Activated CD4-positive, alpha-beta T cell treated with anti-CD3 and anti-CD28 coated beads, Interleukin-2, amount 50 U/mL, for 48 hours (primary cell): ENCODE data around the gene TBC1D5.
A peak's percentile ranks its signal among the peaks of the same experiment; 100 is the strongest.

Experiments
- DNase-seq, 2 experiments: peaks; one replicate each; pipeline ENCODE4 v3.0.0-alpha.2; 2020

TBC1D5 gene

GRCh38 chr3:17333446-17333845 lies 409.0 kb downstream of the TBC1D5 start:
- DNase-seq: no peak

GRCh38 chr3:17330660-17331059 lies 411.8 kb downstream of the TBC1D5 start:
- DNase-seq: no peak

- DNase-seq: no peak
Observed at GRCh38 chr3:17329927-17330326, 412.5 kb downstream of the TBC1D5 start.

GRCh38 chr3:17322106-17322793 lies 420.2 kb downstream of the TBC1D5 start:
- DNase-seq: no peak

- no peak for DNase-seq
Observed at GRCh38 chr3:17320266-17320665, 422.2 kb downstream of the TBC1D5 start.

GRCh38 chr3:17315897-17316296 lies 426.5 kb downstream of the TBC1D5 start:
- no peak for DNase-seq

- DNase-seq: no peak
Observed at GRCh38 chr3:17314171-17314570, 428.3 kb downstream of the TBC1D5 start.

GRCh38 chr3:17313746-17314145 lies 428.7 kb downstream of the TBC1D5 start:
- DNase-seq: no peak

- no peak for DNase-seq
Observed at GRCh38 chr3:17310983-17311382, 431.4 kb downstream of the TBC1D5 start.

GRCh38 chr3:17307887-17308286 lies 434.5 kb downstream of the TBC1D5 start:
- no peak for DNase-seq

- DNase-seq: no peak
Observed at GRCh38 chr3:17307482-17307881, 434.9 kb downstream of the TBC1D5 start.

GRCh38 chr3:17304969-17305368 lies 437.5 kb downstream of the TBC1D5 start:
- DNase-seq: no peak

GRCh38 chr3:17302774-17303173 lies 439.7 kb downstream of the TBC1D5 start:
- no peak for DNase-seq

- no peak for DNase-seq
Observed at GRCh38 chr3:17302170-17302569, 440.3 kb downstream of the TBC1D5 start.

GRCh38 chr3:17301271-17301670 lies 441.2 kb downstream of the TBC1D5 start:
- no peak for DNase-seq

GRCh38 chr3:17300441-17300840 lies 442.0 kb downstream of the TBC1D5 start:
- DNase-seq: peak in 1 of 2 experiments; percentile 5

GRCh38 chr3:17298038-17298437 lies 444.4 kb downstream of the TBC1D5 start:
- no peak for DNase-seq

GRCh38 chr3:17292556-17292955 lies 449.9 kb downstream of the TBC1D5 start:
- no peak for DNase-seq

GRCh38 chr3:17290894-17291293 lies 451.5 kb downstream of the TBC1D5 start:
- DNase-seq: no peak

- no peak for DNase-seq
Observed at GRCh38 chr3:17288839-17289399, 453.5 kb downstream of the TBC1D5 start.

- DNase-seq: no peak
Observed at GRCh38 chr3:17287006-17287689, 455.3 kb downstream of the TBC1D5 start.

GRCh38 chr3:17278006-17278405 lies 464.4 kb downstream of the TBC1D5 start:
- no peak for DNase-seq

- no peak for DNase-seq
Observed at GRCh38 chr3:17266846-17267245, 475.6 kb downstream of the TBC1D5 start.

- DNase-seq: no peak
Observed at GRCh38 chr3:17261627-17262369, 480.6 kb downstream of the TBC1D5 start.
